GM19452 (cell line): Measurements from ENCODE around the gene BRI3BP.
"Not testable (repeated sequence)": the region's sequence is repeated elsewhere in the genome, so short reads cannot be mapped to it uniquely, and the experiment has no call there.

Source experiments
- ATAC-seq: cut with Tn5 transposase; IDR thresholded peaks from one replicate; pipeline ENCODE4 v1.9.1; 2021; ENCODE audit not compliant: unreplicated experiment

The BRI3BP gene

GRCh38 chr12:125065021-125065918 is 71.8 kb downstream of the BRI3BP start, which contains the start of gene AACS:
Gene AACS (plus strand): TSS chr12:125065435. CDS start chr12:125065585, 150 bp downstream.
- peak; percentile 95 for ATAC-seq

DNA sequence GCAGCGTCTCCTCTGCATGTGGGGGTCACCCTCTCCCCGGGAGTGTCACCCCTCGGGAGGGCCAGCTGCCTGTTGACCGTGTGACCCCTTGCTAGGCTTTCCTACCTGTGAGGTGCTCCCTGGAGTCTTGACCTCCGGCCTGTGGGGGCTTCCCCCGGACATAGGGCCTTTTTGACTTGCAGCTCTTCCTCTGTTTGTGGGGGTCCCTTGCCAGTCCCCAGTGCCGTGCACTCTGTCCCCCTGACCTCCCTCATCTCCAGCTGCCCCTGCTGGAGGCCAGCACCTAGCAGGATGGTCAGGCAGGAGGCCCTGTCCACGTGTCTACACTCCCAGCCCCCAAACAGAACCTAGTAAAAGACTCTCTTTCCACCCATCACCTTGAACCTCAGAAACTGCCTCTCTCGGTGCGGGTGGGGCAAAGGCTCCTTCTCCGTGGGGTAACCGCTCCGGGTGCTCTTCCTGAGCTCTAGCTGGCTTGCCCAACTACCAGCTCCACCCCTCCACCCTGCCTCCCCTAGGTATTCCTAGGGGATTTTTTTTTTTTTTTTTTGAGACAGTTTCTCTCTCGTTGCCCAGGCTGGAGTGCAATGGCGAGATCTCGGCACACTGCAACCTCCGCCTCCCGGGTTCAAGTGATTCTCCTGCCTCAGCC is 72.6 kb downstream of the BRI3BP start:
- ATAC-seq = peak; percentile 2

DNA sequence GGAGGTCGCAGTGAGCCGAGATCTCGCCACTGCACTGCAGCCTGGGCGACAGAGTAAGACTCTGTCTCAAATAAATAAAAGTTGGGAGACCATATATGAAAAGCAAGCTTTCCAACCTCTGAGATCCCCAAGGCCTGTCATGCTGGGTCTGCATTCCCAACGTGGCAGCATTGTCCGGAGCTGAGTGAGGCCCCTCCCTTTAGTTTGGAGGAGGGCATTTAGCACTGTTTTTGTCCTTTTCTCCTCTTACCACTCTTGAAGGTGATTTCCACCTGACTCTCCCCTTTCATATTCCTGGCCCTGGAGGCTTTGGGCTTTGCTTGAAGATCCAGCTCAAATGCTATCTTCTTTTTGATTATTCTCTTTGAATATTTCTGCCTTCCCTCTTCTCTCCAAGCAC is 74.9 kb downstream of the BRI3BP start:
- ATAC-seq = no peak

DNA sequence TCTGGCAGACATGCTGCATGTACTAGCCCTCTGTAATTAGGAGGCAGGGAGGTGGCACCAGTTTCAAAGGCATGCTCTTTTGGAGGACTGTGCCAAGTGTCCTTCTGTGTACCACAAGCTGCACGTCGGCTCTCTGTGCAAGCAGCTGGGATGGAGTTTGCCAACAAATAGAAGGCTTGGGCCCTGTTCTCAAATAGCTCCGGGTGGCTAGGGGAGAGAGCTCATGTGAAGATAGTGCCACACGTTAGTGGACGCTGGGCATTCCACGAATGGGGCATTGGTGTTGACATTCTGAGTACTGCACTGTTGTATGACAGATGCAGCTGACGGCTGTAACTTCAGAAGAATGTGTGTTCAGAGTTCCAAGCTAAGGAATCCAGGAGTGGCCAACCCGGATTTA is 76.2 kb downstream of the BRI3BP start:
- ATAC-seq = no peak

- ATAC-seq = no peak
These were observed 76.7 kb downstream of the BRI3BP start for GRCh38 chr12:125070112-125070511.

GRCh38 chr12:125070661-125071390 is 77.4 kb downstream of the BRI3BP start:
- no peak for ATAC-seq

DNA sequence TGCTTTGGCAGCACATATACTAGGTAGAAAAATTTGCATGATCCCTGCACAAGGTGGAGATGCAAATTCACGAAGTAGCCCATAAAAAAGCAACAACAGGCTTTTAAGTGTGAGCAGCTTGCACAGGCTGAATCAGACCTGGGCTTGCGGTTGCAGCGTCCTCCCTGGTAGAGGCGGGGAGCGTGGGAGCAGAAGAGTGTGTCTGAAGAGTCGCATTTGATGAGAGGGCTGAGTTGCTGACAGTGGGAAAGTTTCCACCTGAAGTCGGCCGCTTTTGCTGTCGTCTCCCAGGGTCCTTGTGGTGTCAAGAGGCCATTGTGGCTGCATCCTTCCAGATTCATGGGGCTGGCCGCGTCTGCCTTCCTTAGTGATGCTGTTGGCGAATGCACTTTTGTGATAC is 78.0 kb downstream of the BRI3BP start:
- no peak for ATAC-seq

GRCh38 chr12:125072496-125072895 is 79.1 kb downstream of the BRI3BP start:
- no peak for ATAC-seq

DNA sequence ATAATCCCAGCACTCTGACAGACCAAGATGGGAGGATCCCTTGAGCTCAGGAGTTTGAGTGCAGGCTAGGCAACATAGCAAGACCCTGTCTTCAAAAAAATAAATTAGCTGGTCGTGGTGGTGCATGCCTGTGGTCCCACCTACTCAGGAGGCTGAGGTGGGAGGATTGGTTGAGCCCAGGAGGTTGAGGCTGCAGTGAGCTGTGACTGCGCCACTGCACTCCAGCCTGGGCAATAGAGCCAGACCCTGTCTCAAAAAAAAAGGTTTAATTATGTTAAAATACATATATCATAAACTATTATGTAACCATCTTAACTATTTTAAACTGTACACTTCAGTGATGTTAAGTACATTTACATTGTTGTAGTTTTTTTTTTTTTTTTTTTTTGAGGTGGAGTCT is 80.8 kb downstream of the BRI3BP start:
- ATAC-seq = not testable (repeated sequence)

DNA sequence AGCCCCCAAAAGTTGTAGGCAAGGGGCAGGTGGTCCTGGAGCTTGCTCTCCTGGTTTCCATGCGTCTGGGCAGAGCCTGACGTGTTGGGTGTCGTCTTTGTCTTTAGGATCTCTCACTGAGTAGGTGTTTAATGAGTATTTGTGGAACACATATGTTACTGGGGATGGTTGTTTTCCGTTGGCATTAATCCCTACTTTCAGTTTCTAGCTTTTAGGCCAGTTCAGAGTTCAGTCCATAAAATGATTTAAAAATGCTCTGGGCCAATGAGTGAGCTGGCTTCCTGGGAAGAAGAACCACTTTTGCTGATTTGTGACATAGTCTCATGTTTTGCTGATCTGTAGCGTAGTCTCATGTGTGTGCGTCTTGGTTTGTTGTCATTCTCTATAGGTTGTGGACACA is 82.7 kb downstream of the BRI3BP start:
- no peak for ATAC-seq

- no peak for ATAC-seq
These were observed 85.6 kb downstream of the BRI3BP start for GRCh38 chr12:125079084-125079483.

GRCh38 chr12:125079648-125080645 is 86.5 kb downstream of the BRI3BP start:
- ATAC-seq = no peak
